GM23338 (cell line): ENCODE data around the gene UGT1A10. TPM values are rescaled to one million over a fixed set of nuclear protein-coding genes. Genes with fewer than 3 reads are reported as not detected.
A peak's percentile ranks its signal among the peaks of the same experiment; 100 is the strongest.

Experiments
- ATAC-seq: fragments of 200-7000 bp; cut with Tn5 transposase; 3 replicates; pipeline ENCODE4 v1.9.1; 2020
- DNase-seq: peaks from one replicate; pipeline ENCODE4 v3.0.0-alpha.2; 2015; ENCODE audit warnings: low spot score
- H2AFZ ChIP-seq: fragments of 200-600 bp; sonication (generic); 2 replicates; pipeline ENCODE4 v1.8.0; 2016; ENCODE audit warnings: antibody characterized with exemption, mild to moderate bottlenecking, moderate library complexity
- H3F3A ChIP-seq: fragments of 200-600 bp; sonication (generic); replicated peaks from 2 replicates; pipeline ENCODE4 v1.8.0; 2017; ENCODE audit warnings: antibody characterized with exemption, mixed run types, low read depth
- H3K27ac ChIP-seq: fragments of 200-600 bp; sonication (generic); 2 replicates; pipeline ENCODE4 v1.6.1; 2016; ENCODE audit warnings: low read depth
- H3K27me3 ChIP-seq: fragments of 200-600 bp; sonication (generic); 2 replicates; pipeline ENCODE4 v1.8.0; 2016; ENCODE audit warnings: mild to moderate bottlenecking, mixed run types, moderate library complexity; ENCODE audit not compliant: insufficient read depth
- H3K36me3 ChIP-seq: fragments of 200-600 bp; sonication (generic); 2 replicates; pipeline ENCODE4 v1.8.0; 2016; ENCODE audit warnings: mild to moderate bottlenecking; ENCODE audit not compliant: insufficient read depth
- H3K4me1 ChIP-seq: fragments of 200-600 bp; sonication (generic); 2 replicates; pipeline ENCODE4 v1.8.0; 2016; ENCODE audit warnings: mild to moderate bottlenecking, moderate library complexity; ENCODE audit not compliant: insufficient read depth
- H3K4me2 ChIP-seq: fragments of 200-600 bp; sonication (generic); 2 replicates; pipeline ENCODE4 v1.7.1; 2017; ENCODE audit warnings: mixed run types
- H3K4me3 ChIP-seq: fragments of 200-600 bp; sonication (generic); 2 replicates; pipeline ENCODE4 v1.6.1; 2016; ENCODE audit warnings: mixed run types
- H3K79me2 ChIP-seq: fragments of 200-600 bp; sonication (generic); replicated peaks from 2 replicates; pipeline ENCODE4 v1.8.0; 2017; ENCODE audit warnings: mild to moderate bottlenecking; ENCODE audit not compliant: insufficient read depth
- H3K9me2 ChIP-seq: fragments of 200-600 bp; sonication (generic); 2 replicates; pipeline ENCODE4 v1.8.0; 2017; ENCODE audit not compliant: insufficient read depth
- H4K20me1 ChIP-seq: fragments of 200-600 bp; sonication (generic); replicated peaks from 2 replicates; pipeline ENCODE4 v1.8.0; 2017; ENCODE audit warnings: mild to moderate bottlenecking; ENCODE audit not compliant: insufficient read depth
- H3K27ac Mint-ChIP-seq: 2 replicates; pipeline ENCODE4 v1.8.0; 2020; ENCODE audit warnings: inconsistent platforms, mild to moderate bottlenecking, moderate library complexity, mixed read lengths
- H3K27me3 Mint-ChIP-seq: 3 replicates; pipeline ENCODE4 v1.8.0; 2022; ENCODE audit warnings: low read depth, mild to moderate bottlenecking, moderate library complexity, mixed read lengths, inconsistent platforms; ENCODE audit not compliant: insufficient read depth, poor library complexity
- H3K36me3 Mint-ChIP-seq: 3 replicates; pipeline ENCODE4 v1.8.0; 2021; ENCODE audit warnings: low read depth, mild to moderate bottlenecking, inconsistent platforms, moderate library complexity, mixed read lengths
- H3K4me1 Mint-ChIP-seq: 3 replicates; pipeline ENCODE4 v1.8.0; 2020; ENCODE audit warnings: mild to moderate bottlenecking, inconsistent platforms, mixed read lengths
- H3K4me3 Mint-ChIP-seq: 3 replicates; pipeline ENCODE4 v1.8.0; 2021; ENCODE audit warnings: moderate library complexity, mild to moderate bottlenecking, inconsistent platforms, mixed read lengths
- H3K9me3 Mint-ChIP-seq: 3 replicates; pipeline ENCODE4 v1.8.0; 2020; ENCODE audit warnings: moderate library complexity, mild to moderate bottlenecking, inconsistent platforms, mixed read lengths
- CREB1 ChIP-seq: fragments of 250-450 bp; sonication (Bioruptor Pico); IDR thresholded peaks from 2 replicates; pipeline ENCODE4 v1.5.0; 2020; ENCODE audit warnings: low read depth, mild to moderate bottlenecking, moderate library complexity
- EZH2 ChIP-seq: fragments of 200-600 bp; sonication (generic); IDR thresholded peaks from one replicate; pipeline ENCODE4 v1.8.0; 2017; ENCODE audit warnings: antibody characterized with exemption, mild to moderate bottlenecking, low read depth; ENCODE audit not compliant: unreplicated experiment
- EZH2phosphoT487 ChIP-seq: fragments of 200-600 bp; sonication (generic); IDR thresholded peaks from one replicate; pipeline ENCODE4 v1.8.1; 2018; ENCODE audit warnings: antibody characterized with exemption; ENCODE audit not compliant: unreplicated experiment
- JUNB ChIP-seq: IDR thresholded peaks from one replicate; pipeline ENCODE4 v1.6.1; 2016; ENCODE audit warnings: antibody characterized with exemption; ENCODE audit not compliant: unreplicated experiment
- NANOG ChIP-seq: IDR thresholded peaks from 2 replicates; pipeline ENCODE4 v1.6.1; 2016; ENCODE audit warnings: antibody characterized with exemption, borderline replicate concordance
- POLR2AphosphoS5 ChIP-seq: IDR thresholded peaks from 2 replicates; pipeline ENCODE4 v1.6.1; 2016; ENCODE audit warnings: antibody characterized with exemption, low read depth
- STAT1 ChIP-seq: IDR thresholded peaks from one replicate; pipeline ENCODE4 v1.6.1; 2016; ENCODE audit warnings: antibody characterized with exemption; ENCODE audit not compliant: unreplicated experiment
- ZNF114 ChIP-seq: fragments of 250-450 bp; sonication (Bioruptor Pico); IDR thresholded peaks from 2 replicates; pipeline ENCODE4 v1.5.0; 2020; ENCODE audit warnings: mild to moderate bottlenecking, moderate library complexity
- ZNF331 ChIP-seq: fragments of 250-450 bp; sonication (Bioruptor Pico); IDR thresholded peaks from 2 replicates; pipeline ENCODE4 v1.5.0; 2020; ENCODE audit warnings: low read depth, mild to moderate bottlenecking, moderate library complexity
- polyA plus RNA-seq: library from polyadenylated mRNA; unstranded; fragments of >200 nt; fragmentation: Nextera tagmentation; extraction: Ambion mirVana; gene quantifications from 2 replicates; pipeline ENCODE4 v1.2.1, GENCODE V29; 2016
- total RNA-seq: library from RNA; depleted of rRNA; stranded (reverse); fragments of >200 nt; shearing (Covaris generic); gene quantifications from 2 replicates; pipeline ENCODE4 v1.2.3, GENCODE V29; 2014
- TF ChIP-seq, protein P1 (sequence below), 2 experiments: fragments of 200-600 bp in 1 of 2; sonication (generic) in 1 of 2; conservative IDR thresholded peaks; 2 replicates each; pipeline versions ENCODE4 v1.5.1 to v1.6.1; 2016 to 2017; ENCODE audit warnings: antibody characterized with exemption in 2 of 2, low read depth in 2 of 2, mild to moderate bottlenecking in 2 of 2, moderate library complexity in 1 of 2
- TF ChIP-seq, protein P2 (sequence below): fragments of 250-450 bp; sonication (Bioruptor Pico); IDR thresholded peaks from 2 replicates; pipeline ENCODE4 v1.5.0; 2020; ENCODE audit warnings: mild to moderate bottlenecking, moderate library complexity
- TF ChIP-seq, protein P3 (sequence below): IDR thresholded peaks from one replicate; pipeline ENCODE4 v1.6.1; 2018; ENCODE audit warnings: antibody characterized with exemption; ENCODE audit not compliant: unreplicated experiment
- TF ChIP-seq, protein P4 (sequence below): IDR thresholded peaks from 2 replicates; pipeline ENCODE4 v1.6.1; 2016; ENCODE audit warnings: antibody characterized with exemption

The UGT1A10 gene
- total and polyA plus RNA-seq, 2 experiments from 2014 or later: not detected

DNA sequence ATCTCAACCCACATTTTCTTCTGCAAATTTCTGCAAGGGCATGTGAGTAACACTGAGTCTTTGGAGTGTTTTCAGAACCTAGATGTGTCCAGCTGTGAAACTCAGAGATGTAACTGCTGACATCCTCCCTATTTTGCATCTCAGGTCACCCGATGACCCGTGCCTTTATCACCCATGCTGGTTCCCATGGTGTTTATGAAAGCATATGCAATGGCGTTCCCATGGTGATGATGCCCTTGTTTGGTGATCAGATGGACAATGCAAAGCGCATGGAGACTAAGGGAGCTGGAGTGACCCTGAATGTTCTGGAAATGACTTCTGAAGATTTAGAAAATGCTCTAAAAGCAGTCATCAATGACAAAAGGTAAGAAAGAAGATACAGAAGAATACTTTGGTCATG, 131.8 kb downstream of the UGT1A10 start:
- no peaks in the 10 kb centered on the region for H4K20me1 ChIP-seq
- Mint-ChIP-seq H3K9me3 (peaks cover 3% of the 10 kb centered on the region; the same call in 2 of the 3 replicates), H3K4me1 (peaks cover 9% of the 10 kb centered on the region), H3K36me3 (no peaks in the 10 kb centered on the region; the same call in 2 of the 3 replicates), H3K27me3 (no peaks in the 10 kb centered on the region), H3K27ac (no peak overlapping the region), H3K4me3 (no peak overlapping the region)
- H3K4me1 ChIP-seq: no peaks in the 10 kb centered on the region
- H3K36me3 ChIP-seq: no peaks in the 10 kb centered on the region
- H3K4me3 ChIP-seq: no peak overlapping the region
- no peaks in the 10 kb centered on the region for H3K79me2 ChIP-seq
- no peak; the same call in 2 of the 3 replicates for ATAC-seq
- H3K9me2 ChIP-seq: no peaks in the 10 kb centered on the region; the same call in 1 of the 2 replicates
- H2AFZ ChIP-seq: no peak overlapping the region
- H3K4me2 ChIP-seq: no peak overlapping the region
- no peaks in the 10 kb centered on the region for H3K27me3 ChIP-seq
- H3F3A ChIP-seq: no peaks in the 10 kb centered on the region
- TF ChIP-seq, protein P1, sequence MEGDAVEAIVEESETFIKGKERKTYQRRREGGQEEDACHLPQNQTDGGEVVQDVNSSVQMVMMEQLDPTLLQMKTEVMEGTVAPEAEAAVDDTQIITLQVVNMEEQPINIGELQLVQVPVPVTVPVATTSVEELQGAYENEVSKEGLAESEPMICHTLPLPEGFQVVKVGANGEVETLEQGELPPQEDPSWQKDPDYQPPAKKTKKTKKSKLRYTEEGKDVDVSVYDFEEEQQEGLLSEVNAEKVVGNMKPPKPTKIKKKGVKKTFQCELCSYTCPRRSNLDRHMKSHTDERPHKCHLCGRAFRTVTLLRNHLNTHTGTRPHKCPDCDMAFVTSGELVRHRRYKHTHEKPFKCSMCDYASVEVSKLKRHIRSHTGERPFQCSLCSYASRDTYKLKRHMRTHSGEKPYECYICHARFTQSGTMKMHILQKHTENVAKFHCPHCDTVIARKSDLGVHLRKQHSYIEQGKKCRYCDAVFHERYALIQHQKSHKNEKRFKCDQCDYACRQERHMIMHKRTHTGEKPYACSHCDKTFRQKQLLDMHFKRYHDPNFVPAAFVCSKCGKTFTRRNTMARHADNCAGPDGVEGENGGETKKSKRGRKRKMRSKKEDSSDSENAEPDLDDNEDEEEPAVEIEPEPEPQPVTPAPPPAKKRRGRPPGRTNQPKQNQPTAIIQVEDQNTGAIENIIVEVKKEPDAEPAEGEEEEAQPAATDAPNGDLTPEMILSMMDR (conservative IDR thresholded peaks at IDR 0.05; ENCODE audit: low read depth in 2 of 2): no peak
- TF ChIP-seq JUNB: no peak
- TF ChIP-seq NANOG: no peak
- TF ChIP-seq, protein P2, sequence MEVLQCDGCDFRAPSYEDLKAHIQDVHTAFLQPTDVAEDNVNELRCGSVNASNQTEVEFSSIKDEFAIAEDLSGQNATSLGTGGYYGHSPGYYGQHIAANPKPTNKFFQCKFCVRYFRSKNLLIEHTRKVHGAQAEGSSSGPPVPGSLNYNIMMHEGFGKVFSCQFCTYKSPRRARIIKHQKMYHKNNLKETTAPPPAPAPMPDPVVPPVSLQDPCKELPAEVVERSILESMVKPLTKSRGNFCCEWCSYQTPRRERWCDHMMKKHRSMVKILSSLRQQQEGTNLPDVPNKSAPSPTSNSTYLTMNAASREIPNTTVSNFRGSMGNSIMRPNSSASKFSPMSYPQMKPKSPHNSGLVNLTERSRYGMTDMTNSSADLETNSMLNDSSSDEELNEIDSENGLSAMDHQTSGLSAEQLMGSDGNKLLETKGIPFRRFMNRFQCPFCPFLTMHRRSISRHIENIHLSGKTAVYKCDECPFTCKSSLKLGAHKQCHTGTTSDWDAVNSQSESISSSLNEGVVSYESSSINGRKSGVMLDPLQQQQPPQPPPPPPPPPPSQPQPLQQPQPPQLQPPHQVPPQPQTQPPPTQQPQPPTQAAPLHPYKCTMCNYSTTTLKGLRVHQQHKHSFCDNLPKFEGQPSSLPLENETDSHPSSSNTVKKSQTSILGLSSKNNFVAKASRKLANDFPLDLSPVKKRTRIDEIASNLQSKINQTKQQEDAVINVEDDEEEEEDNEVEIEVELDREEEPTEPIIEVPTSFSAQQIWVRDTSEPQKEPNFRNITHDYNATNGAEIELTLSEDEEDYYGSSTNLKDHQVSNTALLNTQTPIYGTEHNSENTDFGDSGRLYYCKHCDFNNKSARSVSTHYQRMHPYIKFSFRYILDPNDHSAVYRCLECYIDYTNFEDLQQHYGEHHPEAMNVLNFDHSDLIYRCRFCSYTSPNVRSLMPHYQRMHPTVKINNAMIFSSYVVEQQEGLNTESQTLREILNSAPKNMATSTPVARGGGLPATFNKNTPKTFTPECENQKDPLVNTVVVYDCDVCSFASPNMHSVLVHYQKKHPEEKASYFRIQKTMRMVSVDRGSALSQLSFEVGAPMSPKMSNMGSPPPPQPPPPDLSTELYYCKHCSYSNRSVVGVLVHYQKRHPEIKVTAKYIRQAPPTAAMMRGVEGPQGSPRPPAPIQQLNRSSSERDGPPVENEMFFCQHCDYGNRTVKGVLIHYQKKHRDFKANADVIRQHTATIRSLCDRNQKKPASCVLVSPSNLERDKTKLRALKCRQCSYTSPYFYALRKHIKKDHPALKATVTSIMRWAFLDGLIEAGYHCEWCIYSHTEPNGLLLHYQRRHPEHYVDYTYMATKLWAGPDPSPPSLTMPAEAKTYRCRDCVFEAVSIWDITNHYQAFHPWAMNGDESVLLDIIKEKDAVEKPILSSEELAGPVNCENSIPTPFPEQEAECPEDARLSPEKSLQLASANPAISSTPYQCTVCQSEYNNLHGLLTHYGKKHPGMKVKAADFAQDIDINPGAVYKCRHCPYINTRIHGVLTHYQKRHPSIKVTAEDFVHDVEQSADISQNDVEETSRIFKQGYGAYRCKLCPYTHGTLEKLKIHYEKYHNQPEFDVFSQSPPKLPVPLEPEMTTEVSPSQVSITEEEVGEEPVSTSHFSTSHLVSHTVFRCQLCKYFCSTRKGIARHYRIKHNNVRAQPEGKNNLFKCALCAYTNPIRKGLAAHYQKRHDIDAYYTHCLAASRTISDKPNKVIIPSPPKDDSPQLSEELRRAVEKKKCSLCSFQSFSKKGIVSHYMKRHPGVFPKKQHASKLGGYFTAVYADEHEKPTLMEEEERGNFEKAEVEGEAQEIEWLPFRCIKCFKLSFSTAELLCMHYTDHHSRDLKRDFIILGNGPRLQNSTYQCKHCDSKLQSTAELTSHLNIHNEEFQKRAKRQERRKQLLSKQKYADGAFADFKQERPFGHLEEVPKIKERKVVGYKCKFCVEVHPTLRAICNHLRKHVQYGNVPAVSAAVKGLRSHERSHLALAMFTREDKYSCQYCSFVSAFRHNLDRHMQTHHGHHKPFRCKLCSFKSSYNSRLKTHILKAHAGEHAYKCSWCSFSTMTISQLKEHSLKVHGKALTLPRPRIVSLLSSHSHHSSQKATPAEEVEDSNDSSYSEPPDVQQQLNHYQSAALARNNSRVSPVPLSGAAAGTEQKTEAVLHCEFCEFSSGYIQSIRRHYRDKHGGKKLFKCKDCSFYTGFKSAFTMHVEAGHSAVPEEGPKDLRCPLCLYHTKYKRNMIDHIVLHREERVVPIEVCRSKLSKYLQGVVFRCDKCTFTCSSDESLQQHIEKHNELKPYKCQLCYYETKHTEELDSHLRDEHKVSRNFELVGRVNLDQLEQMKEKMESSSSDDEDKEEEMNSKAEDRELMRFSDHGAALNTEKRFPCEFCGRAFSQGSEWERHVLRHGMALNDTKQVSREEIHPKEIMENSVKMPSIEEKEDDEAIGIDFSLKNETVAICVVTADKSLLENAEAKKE (CRISPR knock-in tag): no peak
- TF ChIP-seq POLR2AphosphoS5: no peak
- no peak for TF ChIP-seq EZH2phosphoT487
- no peak for TF ChIP-seq EZH2
- TF ChIP-seq, protein P3, sequence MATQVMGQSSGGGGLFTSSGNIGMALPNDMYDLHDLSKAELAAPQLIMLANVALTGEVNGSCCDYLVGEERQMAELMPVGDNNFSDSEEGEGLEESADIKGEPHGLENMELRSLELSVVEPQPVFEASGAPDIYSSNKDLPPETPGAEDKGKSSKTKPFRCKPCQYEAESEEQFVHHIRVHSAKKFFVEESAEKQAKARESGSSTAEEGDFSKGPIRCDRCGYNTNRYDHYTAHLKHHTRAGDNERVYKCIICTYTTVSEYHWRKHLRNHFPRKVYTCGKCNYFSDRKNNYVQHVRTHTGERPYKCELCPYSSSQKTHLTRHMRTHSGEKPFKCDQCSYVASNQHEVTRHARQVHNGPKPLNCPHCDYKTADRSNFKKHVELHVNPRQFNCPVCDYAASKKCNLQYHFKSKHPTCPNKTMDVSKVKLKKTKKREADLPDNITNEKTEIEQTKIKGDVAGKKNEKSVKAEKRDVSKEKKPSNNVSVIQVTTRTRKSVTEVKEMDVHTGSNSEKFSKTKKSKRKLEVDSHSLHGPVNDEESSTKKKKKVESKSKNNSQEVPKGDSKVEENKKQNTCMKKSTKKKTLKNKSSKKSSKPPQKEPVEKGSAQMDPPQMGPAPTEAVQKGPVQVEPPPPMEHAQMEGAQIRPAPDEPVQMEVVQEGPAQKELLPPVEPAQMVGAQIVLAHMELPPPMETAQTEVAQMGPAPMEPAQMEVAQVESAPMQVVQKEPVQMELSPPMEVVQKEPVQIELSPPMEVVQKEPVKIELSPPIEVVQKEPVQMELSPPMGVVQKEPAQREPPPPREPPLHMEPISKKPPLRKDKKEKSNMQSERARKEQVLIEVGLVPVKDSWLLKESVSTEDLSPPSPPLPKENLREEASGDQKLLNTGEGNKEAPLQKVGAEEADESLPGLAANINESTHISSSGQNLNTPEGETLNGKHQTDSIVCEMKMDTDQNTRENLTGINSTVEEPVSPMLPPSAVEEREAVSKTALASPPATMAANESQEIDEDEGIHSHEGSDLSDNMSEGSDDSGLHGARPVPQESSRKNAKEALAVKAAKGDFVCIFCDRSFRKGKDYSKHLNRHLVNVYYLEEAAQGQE: no peak
- no peak for TF ChIP-seq STAT1
- TF ChIP-seq ZNF114: no peak
- TF ChIP-seq ZNF331: no peak
- no peak for TF ChIP-seq CREB1 (CRISPR knock-in tag)
- TF ChIP-seq, protein P4, sequence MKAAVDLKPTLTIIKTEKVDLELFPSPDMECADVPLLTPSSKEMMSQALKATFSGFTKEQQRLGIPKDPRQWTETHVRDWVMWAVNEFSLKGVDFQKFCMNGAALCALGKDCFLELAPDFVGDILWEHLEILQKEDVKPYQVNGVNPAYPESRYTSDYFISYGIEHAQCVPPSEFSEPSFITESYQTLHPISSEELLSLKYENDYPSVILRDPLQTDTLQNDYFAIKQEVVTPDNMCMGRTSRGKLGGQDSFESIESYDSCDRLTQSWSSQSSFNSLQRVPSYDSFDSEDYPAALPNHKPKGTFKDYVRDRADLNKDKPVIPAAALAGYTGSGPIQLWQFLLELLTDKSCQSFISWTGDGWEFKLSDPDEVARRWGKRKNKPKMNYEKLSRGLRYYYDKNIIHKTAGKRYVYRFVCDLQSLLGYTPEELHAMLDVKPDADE: no peak
- DNase-seq: peak; percentile 11
- H3K27ac ChIP-seq: no peak overlapping the region
